Stimulated activated CD4-positive, alpha-beta T cell treated with anti-CD3 and anti-CD28 coated beads, Interleukin-4, amount 100 ng/mL, for 1 hour (primary cell): ENCODE measurements around the gene ARL15.

ENCODE experiments used
- DNase-seq: peaks from one replicate; pipeline ENCODE4 v3.0.0-alpha.2; 2020

ARL15 gene

GRCh38 chr5:54195701-54196100 is 114.7 kb downstream of the ARL15 start:
- DNase-seq, result no peak

- no peak for DNase-seq
Measured at GRCh38 chr5:54194318-54194717, 116.1 kb downstream of the ARL15 start.

GRCh38 chr5:54187694-54188093 is 122.7 kb downstream of the ARL15 start:
- DNase-seq, result no peak

- DNase-seq, result no peak
Measured at GRCh38 chr5:54186912-54187445, 123.4 kb downstream of the ARL15 start.

GRCh38 chr5:54186108-54186507 is 124.3 kb downstream of the ARL15 start:
- no peak for DNase-seq

GRCh38 chr5:54184806-54185205 is 125.6 kb downstream of the ARL15 start:
- no peak for DNase-seq

- no peak for DNase-seq
Measured at GRCh38 chr5:54180630-54181031, 129.7 kb downstream of the ARL15 start.

GRCh38 chr5:54178991-54179390 is 131.4 kb downstream of the ARL15 start:
- no peak for DNase-seq

GRCh38 chr5:54178207-54178606 is 132.2 kb downstream of the ARL15 start:
- DNase-seq, result no peak

- no peak for DNase-seq
Measured at GRCh38 chr5:54177058-54177457, 133.3 kb downstream of the ARL15 start.

GRCh38 chr5:54176066-54176830 is 134.1 kb downstream of the ARL15 start:
- no peak for DNase-seq

- DNase-seq, result no peak
Measured at GRCh38 chr5:54173251-54173650, 137.1 kb downstream of the ARL15 start.

GRCh38 chr5:54171645-54172384 is 138.6 kb downstream of the ARL15 start:
- no peak for DNase-seq

- no peak for DNase-seq
Measured at GRCh38 chr5:54165687-54166086, 144.7 kb downstream of the ARL15 start.

- DNase-seq, result no peak
Measured at GRCh38 chr5:54162184-54162583, 148.2 kb downstream of the ARL15 start.

GRCh38 chr5:54160329-54160728 is 150.0 kb downstream of the ARL15 start:
- no peak for DNase-seq

GRCh38 chr5:54159893-54160195 is 150.5 kb downstream of the ARL15 start:
- no peak for DNase-seq

GRCh38 chr5:54159153-54159892 is 151.1 kb downstream of the ARL15 start:
- no peak for DNase-seq

- no peak for DNase-seq
Measured at GRCh38 chr5:54156577-54156976, 153.8 kb downstream of the ARL15 start.

GRCh38 chr5:54150841-54151240 is 159.5 kb downstream of the ARL15 start:
- no peak for DNase-seq

GRCh38 chr5:54148858-54149257 is 161.5 kb downstream of the ARL15 start:
- DNase-seq, result no peak

GRCh38 chr5:54148067-54148845 is 162.1 kb downstream of the ARL15 start:
- no peak for DNase-seq

GRCh38 chr5:54146916-54147315 is 163.5 kb downstream of the ARL15 start:
- no peak for DNase-seq
